ENCODE data around the gene GFRAL.

GFRAL gene

DNA sequence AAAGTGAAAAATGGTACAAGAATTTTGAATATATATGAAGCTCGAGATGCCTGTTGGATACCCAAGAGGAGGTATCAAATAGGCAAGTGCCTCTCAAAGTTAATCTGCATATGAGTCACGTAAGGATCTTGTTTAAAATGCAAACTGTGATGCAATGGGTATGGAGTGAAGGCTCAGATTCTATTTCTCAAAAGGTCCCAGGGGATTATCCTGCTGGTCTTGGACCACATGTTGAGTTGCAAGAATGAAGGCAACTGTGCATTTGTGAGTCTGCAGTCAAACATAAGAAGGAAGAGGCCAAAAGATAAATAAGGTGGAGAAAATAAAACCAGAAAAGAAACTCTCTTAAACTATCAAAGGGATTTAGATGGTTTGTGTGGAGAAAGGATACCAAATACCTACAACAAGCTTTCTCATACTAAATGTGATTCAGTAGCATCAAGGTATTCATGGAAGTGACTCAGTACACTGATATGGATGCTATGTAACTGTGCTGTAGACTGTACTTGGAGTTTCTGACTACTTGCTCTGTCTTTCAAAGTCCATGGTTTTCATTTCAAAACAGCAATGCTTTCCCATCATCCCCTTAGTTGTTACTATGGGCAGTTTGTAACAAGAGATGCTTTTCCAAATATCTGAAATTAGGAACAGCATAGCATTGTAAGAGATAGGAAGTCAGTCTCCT lies 106.3 kb downstream of the GFRAL start:
- no peak for DNase-seq (ENCODE audit: low read depth in 2 of 2)

DNA sequence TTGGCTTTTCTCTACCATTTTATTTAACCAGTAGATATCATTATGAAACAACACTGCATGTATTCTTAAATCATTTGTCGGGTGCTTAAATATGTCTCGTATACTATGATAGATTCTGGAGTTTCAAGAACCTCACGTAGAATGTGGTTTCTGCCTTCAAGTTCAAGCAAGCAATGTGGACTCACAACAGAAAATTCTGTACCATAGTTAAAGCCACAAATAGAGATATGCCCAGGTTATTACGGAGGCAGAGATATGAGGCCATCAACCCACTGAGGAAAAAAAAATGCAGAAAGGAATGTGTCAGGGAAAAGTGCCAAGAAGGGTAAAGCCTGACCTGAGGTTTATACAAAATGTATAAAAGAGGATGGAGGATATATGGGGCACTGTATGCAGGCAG lies 109.9 kb downstream of the GFRAL start:
- DNase-seq (ENCODE audit: low read depth in 2 of 2) = no peak

DNA sequence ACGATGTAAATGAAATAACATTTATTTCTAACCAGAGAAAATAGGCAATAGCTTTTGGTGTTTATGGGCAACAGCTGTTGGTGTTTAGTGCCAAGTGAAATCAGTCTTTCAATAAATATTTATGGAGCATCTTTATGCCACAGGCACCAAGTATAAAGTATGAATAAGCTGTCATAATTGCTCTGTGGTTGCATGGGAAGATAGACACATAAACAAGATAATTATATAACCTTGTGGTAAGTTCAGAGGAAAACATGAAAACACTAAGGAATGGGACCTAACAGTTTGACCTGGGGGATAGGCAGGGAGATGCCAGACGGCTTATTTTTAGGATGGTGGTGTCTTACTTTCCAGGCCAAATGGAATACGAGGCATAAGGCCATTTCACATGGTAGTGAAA lies 110.9 kb downstream of the GFRAL start:
- DNase-seq (ENCODE audit: low read depth in 2 of 2) = no peak

DNA sequence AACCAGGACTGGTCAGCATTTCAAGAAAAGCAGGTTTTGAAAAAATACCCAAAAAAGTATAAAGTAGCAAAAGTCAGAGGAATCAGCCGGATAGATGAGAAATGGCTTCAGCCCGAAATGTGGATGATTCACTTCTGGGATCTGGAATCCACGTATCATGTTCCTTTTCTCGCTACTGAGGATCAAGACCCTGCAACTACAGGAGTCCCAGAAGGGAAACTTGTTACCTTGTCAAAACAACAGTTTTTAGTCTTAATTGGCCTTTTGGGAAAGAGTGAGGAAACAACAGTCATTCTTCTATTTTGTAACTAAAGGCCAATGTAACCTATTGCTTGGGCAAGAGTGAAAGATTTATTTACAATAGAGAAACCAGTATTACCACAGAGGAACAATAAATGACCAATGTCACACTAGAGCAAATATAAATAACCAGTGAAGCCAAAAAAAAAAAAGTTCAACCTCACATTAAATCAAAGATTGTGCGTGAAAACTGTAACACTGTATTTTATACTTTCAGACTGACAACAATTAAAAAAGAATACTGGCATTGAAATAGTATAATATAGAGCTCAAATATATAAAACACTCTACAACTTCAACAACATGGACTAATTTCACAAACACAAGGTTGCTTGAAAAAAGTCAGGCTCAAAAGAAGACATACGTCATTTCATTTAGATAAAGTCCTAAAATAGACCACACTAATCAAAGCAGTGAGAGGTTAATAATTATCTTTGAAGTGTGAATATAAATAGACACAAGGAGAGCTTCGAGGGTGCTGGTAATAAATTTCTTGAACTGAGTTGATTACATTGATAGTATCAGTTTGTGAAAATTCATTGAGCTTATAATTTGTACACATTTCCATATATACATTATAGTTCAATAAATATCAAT lies 116.2 kb downstream of the GFRAL start:
- no peak for DNase-seq (ENCODE audit: low read depth in 2 of 2)

DNA sequence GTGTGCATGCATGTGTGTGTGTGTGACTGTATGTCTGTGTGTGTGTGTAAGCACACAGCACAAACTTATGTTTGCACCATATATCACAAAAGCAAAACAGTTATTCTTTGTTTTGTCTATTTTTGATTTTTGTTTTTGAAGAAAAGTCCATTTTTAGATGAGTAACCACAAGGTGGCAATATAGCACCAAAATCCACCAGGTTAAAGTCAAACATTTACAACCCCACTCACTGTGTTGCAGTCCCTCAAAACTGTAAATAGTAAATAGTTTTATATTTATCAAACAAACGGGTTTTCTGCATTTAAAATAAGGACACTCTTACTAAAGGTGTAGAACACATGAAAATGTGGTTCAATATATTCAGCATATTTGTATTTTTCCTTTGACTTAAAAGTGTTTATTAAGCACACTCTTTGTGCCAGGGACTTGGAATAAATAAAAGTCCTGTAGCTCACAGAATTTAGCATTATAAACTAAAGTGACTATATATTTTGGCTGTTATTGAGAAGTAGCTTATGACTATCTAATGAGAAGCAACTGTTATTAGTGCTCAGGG lies 118.5 kb downstream of the GFRAL start:
- DNase-seq (ENCODE audit: low read depth in 2 of 2) = no peak

DNA sequence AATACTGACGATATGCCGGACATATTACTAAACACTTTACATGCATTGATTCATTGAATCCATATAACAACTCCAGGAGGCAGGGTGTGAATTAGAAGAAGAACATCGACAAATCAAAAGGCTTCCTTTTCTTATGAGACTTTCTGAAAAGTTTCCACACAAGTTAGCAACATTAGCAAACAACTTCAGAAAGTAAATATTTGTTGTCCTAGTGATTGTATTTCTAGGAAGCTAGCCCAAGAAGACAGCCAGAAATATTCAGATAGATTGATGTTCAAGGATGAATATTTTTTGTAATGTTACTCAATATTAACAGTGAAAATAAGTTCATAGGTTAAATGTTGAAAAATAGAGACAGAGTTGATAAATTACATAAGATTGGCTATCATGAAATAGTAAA lies 120.6 kb downstream of the GFRAL start:
- DNase-seq (ENCODE audit: low read depth in 2 of 2) = no peak

DNA sequence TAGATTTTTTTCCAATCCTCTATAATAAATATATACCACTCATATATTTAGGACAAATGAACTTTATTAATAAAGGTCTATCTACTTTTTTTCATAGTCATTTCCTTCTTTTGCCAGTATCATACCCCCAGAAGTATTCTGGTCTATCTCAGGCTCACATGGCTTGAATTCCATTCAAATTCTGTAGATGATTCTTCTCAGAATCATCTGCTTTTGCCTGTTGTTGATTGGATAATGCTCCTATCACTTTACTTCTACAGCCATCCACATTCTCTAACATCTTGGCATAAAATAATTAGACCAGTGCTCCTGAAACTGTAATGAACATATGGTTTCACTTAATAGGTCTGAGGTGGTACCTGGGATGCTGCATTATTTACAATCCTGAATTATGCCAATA lies 121.2 kb downstream of the GFRAL start:
- DNase-seq (ENCODE audit: low read depth in 2 of 2) = no peak

DNA sequence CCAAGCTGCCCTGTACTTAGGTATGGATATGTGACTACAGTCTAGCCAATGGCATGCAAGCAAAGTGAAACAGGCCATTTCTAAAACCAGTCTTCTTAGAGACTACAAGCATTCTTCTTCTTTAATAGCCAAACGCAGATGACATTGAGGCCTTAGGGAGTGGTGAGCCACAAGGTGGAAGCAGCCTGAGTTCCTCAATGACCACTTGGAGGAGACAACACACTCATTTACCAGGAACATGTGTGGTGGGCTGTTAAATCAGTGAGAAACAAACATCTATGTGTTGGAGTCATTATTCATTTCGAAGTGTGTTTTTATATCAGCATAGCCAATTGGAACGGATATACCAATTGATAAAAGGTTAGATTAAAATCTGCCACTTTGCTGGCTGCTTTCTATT lies 122.0 kb downstream of the GFRAL start:
- DNase-seq (ENCODE audit: low read depth in 2 of 2) = no peak

DNA sequence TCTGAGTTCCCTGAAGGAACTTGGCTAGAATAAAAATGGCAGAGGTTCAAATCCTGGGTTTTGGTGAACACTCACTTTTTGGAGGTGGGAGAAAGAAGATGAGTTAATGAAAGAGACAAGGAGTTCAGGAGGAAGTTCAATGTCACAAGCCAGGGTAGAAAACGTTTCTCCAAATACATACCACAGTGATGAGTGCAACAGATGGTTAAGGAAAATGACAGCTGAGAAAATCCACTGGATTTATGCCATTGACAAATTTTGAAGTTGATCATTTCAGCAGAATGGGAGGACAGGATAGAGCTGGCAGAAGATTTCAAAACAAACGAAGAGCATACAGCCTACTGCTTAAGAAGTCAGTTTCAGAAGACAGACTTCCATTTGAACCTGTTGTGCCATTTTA lies 122.7 kb downstream of the GFRAL start:
- DNase-seq (ENCODE audit: low read depth in 2 of 2) = no peak

All from stimulated activated CD8-positive, alpha-beta memory T cell treated with anti-CD3 and anti-CD28 coated beads, Interleukin-15, amount 100 ng/mL, for 48 hours (primary cell).